K562 (cell line): Measurements from ENCODE around the gene SUMO3. TPM values are rescaled to one million over a fixed set of nuclear protein-coding genes. Genes with fewer than 3 reads are reported as not detected.

Experiments
- ATAC-seq: fragments of 200-7000 bp; cut with Tn5 transposase; 3 replicates; pipeline ENCODE4 v1.9.1; 2020; ENCODE audit warnings: moderate library complexity
- BruUV-seq: library from RNA; stranded (reverse); fragments of 400-500 nt; replicated peaks from 2 replicates; lab custom pipeline; 2021; lab: Mats Ljungman, UMichigan
- CTCF ChIA-PET: fragments of 300-600 bp; formaldehyde crosslinking; extraction: SDS; loops from one replicate; lab custom pipeline; 2021; ENCODE audit warnings: low intra/inter-chr PET ratio; lab: Yijun Ruan, JAX
- POLR2A ChIA-PET: fragments of 300-600, 350-650 bp; sonication (Branson Sonifier 250); formaldehyde crosslinking; extraction: SDS; loops from one replicate; lab custom pipeline; 2021; ENCODE audit warnings: antibody characterized with exemption, inconsistent platforms; lab: Yijun Ruan, JAX
- DNase-seq, 4 experiments: peaks; one replicate each; pipeline versions ENCODE4 v3.0.0 to v3.0.0-alpha.2; 2011 to 2018; ENCODE audit warnings: low spot score in 3 of 4, mixed read lengths in 3 of 4; ENCODE audit errors: extremely low read depth in 1 of 4
- FAIRE-seq: peaks from 2 replicates; lab custom pipeline; 2011; peaks lifted over from hg19 to GRCh38; lab: Jason Lieb, UNC
- H2AFZ ChIP-seq: 2 replicates; pipeline ENCODE4 v1.6.0; 2011; ENCODE audit warnings: low read depth, low read length, control low read depth, inconsistent platforms
- H3K27ac ChIP-seq: fragments of 200-600 bp; 3 replicates; pipeline ENCODE4 v1.8.0; 2011; ENCODE audit warnings: low read depth, mild to moderate bottlenecking, control low read depth, inconsistent platforms, low read length, moderate library complexity, mixed read lengths; ENCODE audit errors: extremely low read depth
- H3K27me3 ChIP-seq, 2 experiments: fragments of 300-600 bp in 1 of 2; 2 replicates in 1 of 2; 3 replicates in 1 of 2; pipeline versions ENCODE4 v1.6.0 to v1.8.0; 2011; ENCODE audit warnings: inconsistent platforms in 2 of 2, low read length in 2 of 2, mild to moderate bottlenecking in 1 of 2, mixed read lengths in 1 of 2, moderate library complexity in 1 of 2; ENCODE audit not compliant: control insufficient read depth in 2 of 2, insufficient read depth in 2 of 2
- H3K36me3 ChIP-seq: fragments of 300-600 bp; 3 replicates; pipeline ENCODE4 v1.8.0; 2011; ENCODE audit warnings: mild to moderate bottlenecking, low read length, inconsistent platforms; ENCODE audit not compliant: control insufficient read depth, insufficient read depth
- H3K4me1 ChIP-seq, 2 experiments: fragments of 200-600 bp in 1 of 2; replicated peaks in 1 of 2; 2 replicates in 1 of 2; 3 replicates in 1 of 2; pipeline versions ENCODE4 v1.5.1 to v1.8.0; 2011; ENCODE audit warnings: inconsistent platforms in 2 of 2, low read length in 2 of 2, mild to moderate bottlenecking in 1 of 2, mixed read lengths in 1 of 2, moderate library complexity in 1 of 2; ENCODE audit not compliant: control insufficient read depth in 2 of 2, insufficient read depth in 2 of 2
- H3K4me2 ChIP-seq: 2 replicates; pipeline ENCODE4 v1.6.1; 2011; ENCODE audit warnings: low read length, control low read depth, inconsistent platforms, mixed read lengths; ENCODE audit not compliant: insufficient read depth
- H3K4me3 ChIP-seq: fragments of 200-600 bp; sonication (generic), shearing (Covaris generic); 2 replicates; pipeline ENCODE4 v1.5.1; 2016; ENCODE audit warnings: control low read depth, inconsistent platforms
- H3K79me2 ChIP-seq: fragments of 200-600 bp; 3 replicates; pipeline ENCODE4 v1.8.0; 2011; ENCODE audit warnings: low read length, inconsistent platforms; ENCODE audit not compliant: control insufficient read depth, insufficient read depth
- H3K9ac ChIP-seq, 2 experiments: 2 replicates each; pipeline versions ENCODE4 v1.6.0 to v1.6.1; 2011; ENCODE audit warnings: low read depth in 2 of 2, low read length in 2 of 2, control low read depth in 1 of 2, inconsistent platforms in 1 of 2, mild to moderate bottlenecking in 1 of 2, mixed read lengths in 1 of 2; ENCODE audit not compliant: insufficient read depth in 1 of 2
- H3K9me1 ChIP-seq: one replicate; pipeline ENCODE4 v1.6.0; 2011; ENCODE audit warnings: inconsistent platforms, mild to moderate bottlenecking, low read length, moderate library complexity; ENCODE audit not compliant: control insufficient read depth, insufficient read depth
- H3K9me3 ChIP-seq: replicated peaks from 2 replicates; pipeline ENCODE4 v1.5.1; 2011; ENCODE audit warnings: low read depth, low read length, inconsistent platforms; ENCODE audit not compliant: control insufficient read depth, insufficient read depth
- H4K20me1 ChIP-seq: replicated peaks from 2 replicates; pipeline ENCODE4 v1.6.1; 2011; ENCODE audit warnings: low read length, inconsistent platforms, mixed read lengths; ENCODE audit not compliant: control insufficient read depth, insufficient read depth
- JUND ChIP-seq, 2 experiments: IDR thresholded peaks; 2 replicates in 1 of 2; 3 replicates in 1 of 2; pipeline ENCODE4 v1.6.1; 2011; ENCODE audit warnings: borderline replicate concordance in 2 of 2, low read depth in 2 of 2, low read length in 2 of 2, improper control_type of control experiment in 1 of 2, missing biosample characterization in 1 of 2, missing genetic modification characterization in 1 of 2, missing genetic modification reagents in 1 of 2
- WGBS: fragments of 100-300 bp; shearing (Covaris generic); methylation state at CpG from one replicate; pipeline ENCODE4 v1.1.6; 2016; ENCODE audit warnings: low coverage, mixed read lengths; ENCODE audit not compliant: insufficient coverage; ENCODE audit errors: missing lambda C conversion rate; 5-methylcytosine and 5-hydroxymethylcytosine counted together
- in situ Hi-C: fragments of 300-500 bp; cut with MboI; formaldehyde crosslinking; loops from 4 replicates; pipeline ENCODE4 v1.15.0; 2018; ENCODE audit warnings: inconsistent platforms, mixed read lengths
- intact Hi-C: fragments of 100-400 bp; cut with micrococcal nuclease; formaldehyde crosslinking; loops from 2 replicates; pipeline ENCODE4 v1.14.2; 2022
- polyA plus RNA-seq, 8 experiments: library from polyadenylated mRNA; depleted of rRNA in 4 of 8; stranded (reverse) in 5 of 8; unstranded in 3 of 8; fragments of >200 nt; fragmentation: Nextera tagmentation in 2 of 8; fragmentation: Illumina TruSeq in 1 of 8; extraction: Ambion mirVana in 2 of 8; extraction: Trizol in 1 of 8; gene quantifications; 2 replicates each; pipeline versions ENCODE4 v1.2.1 to v1.2.3, GENCODE V29; 2011 to 2014; ENCODE audit warnings: inconsistent platforms in 1 of 8, missing spikeins in 1 of 8
- total RNA-seq, 7 experiments: library from RNA; depleted of rRNA in 6 of 7; stranded (reverse); fragments of >200 nt in 6 of 7; fragmentation: Illumina TruSeq in 2 of 7; extraction: Trizol in 2 of 7; gene quantifications; 2 replicates each; pipeline versions ENCODE4 v1.2.1 to v1.2.3, GENCODE V29; 2011 to 2021; ENCODE audit warnings: low replicate concordance in 1 of 7
- TF ChIP-seq, protein P1 (sequence below): fragments of 200-400 bp; formaldehyde crosslinking; IDR thresholded peaks from 2 replicates; pipeline ENCODE4 v1.6.1; 2017; ENCODE audit warnings: mild to moderate bottlenecking, low read depth, low read length, moderate library complexity

Gene SUMO3
- total and polyA plus RNA-seq, 9 of the 15 experiments (the other 6 are each of a cell fraction or from before 2014, with no cell fraction given), result 13.9 to 143 (median 113) TPM

- H3K9ac ChIP-seq, result no peak overlapping the region
- no peaks in the 10 kb centered on the region for H3K27me3 ChIP-seq
- peaks cover 12% of the 10 kb centered on the region for H4K20me1 ChIP-seq
- POLR2A ChIA-PET, result interaction anchor here (0.7 to 1.0 kb wide), 2 partner anchors 10 to 217 kb away, joined by 3 read pairs; no protein-coding TSS in a partner anchor
- no peak for FAIRE-seq
- no peaks in the 10 kb centered on the region for H3K9me3 ChIP-seq
- peaks cover 57% of the 10 kb centered on the region for H3K79me2 ChIP-seq
- no peak for ATAC-seq
- H2AFZ ChIP-seq, result no peak overlapping the region
- TF ChIP-seq JUND (IDR thresholded peaks at IDR 0.05; ENCODE audit: borderline replicate concordance, low read depth, low read length) (no peak), JUND (tag; IDR thresholded peaks at IDR 0.05; ENCODE audit: borderline replicate concordance, low read depth, low read length) (no peak)
- TF ChIP-seq, protein P1, sequence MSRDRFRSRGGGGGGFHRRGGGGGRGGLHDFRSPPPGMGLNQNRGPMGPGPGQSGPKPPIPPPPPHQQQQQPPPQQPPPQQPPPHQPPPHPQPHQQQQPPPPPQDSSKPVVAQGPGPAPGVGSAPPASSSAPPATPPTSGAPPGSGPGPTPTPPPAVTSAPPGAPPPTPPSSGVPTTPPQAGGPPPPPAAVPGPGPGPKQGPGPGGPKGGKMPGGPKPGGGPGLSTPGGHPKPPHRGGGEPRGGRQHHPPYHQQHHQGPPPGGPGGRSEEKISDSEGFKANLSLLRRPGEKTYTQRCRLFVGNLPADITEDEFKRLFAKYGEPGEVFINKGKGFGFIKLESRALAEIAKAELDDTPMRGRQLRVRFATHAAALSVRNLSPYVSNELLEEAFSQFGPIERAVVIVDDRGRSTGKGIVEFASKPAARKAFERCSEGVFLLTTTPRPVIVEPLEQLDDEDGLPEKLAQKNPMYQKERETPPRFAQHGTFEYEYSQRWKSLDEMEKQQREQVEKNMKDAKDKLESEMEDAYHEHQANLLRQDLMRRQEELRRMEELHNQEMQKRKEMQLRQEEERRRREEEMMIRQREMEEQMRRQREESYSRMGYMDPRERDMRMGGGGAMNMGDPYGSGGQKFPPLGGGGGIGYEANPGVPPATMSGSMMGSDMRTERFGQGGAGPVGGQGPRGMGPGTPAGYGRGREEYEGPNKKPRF, result no peak
- no peak overlapping the region for H3K27ac ChIP-seq
- CTCF ChIA-PET, result no interaction called here
- DNase-seq, result no peak
- H3K4me2 ChIP-seq, result no peak overlapping the region
- H3K4me3 ChIP-seq, result no peak overlapping the region
- intact Hi-C loops (no loop called here), in situ Hi-C loops (no loop called here)
- H3K36me3 ChIP-seq, result peaks cover 86% of the 10 kb centered on the region
- BruUV-seq, result no TSS peak
- 98% methylated on average over 6 of the region's 6 CpGs for WGBS
- H3K4me1 ChIP-seq, result peaks cover 6 to 8% of the 10 kb centered on the region in 2 experiments; a peak in 3 of 5 replicates
- no peaks in the 10 kb centered on the region for H3K9me1 ChIP-seq
These were observed 38.9 kb downstream of the SUMO3 start for GRCh38 chr21:44778983-44779382.
